ENCODE data around the gene SLIT3. TPM values are rescaled to one million over a fixed set of nuclear protein-coding genes. Genes with fewer than 3 reads are reported as not detected.
A peak's percentile ranks its signal among the peaks of the same experiment; 100 is the strongest.

SLIT3 gene
- polyA plus RNA-seq, 1 donor = 18.3 TPM

DNA sequence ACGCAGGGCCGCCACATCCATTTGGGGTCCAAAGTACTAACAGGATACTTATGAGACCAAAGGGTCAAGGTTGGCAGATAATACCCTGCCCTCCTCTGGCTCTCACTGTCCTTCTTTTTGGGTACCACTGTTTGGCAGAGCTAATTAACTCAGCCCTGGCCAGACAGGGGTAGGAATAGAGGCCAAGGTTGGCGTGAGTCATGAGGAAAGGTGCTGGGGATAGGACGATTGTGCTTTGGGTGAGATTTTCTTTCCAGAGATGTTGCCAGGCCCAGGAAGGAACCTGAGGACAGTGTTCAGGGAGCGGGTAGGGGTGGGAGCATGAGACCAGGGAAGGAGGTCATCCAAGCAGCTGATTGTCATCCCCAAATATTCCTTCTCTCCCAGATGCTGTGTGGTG, 529.9 kb downstream of the SLIT3 start:
- no peak overlapping the region for H3K4me3 ChIP-seq (ENCODE audit: low read length)
- H3K9me3 ChIP-seq (ENCODE audit: control insufficient read depth, low read depth, low read length) = peaks cover 3% of the 10 kb centered on the region
- no peak overlapping the region for H3K27ac ChIP-seq (ENCODE audit: low read length)
- peaks cover 17% of the 10 kb centered on the region for H3K27me3 ChIP-seq (ENCODE audit: control insufficient read depth, insufficient read depth, low read length)
- WGBS (ENCODE audit: insufficient coverage, low lambda C conversion rate) = no CpG with 5 or more reads among the region's 5 CpGs
- no peak for DNase-seq
- H3K36me3 ChIP-seq (ENCODE audit: control insufficient read depth, insufficient read depth, low read length) = no peaks in the 10 kb centered on the region
- H3K4me1 ChIP-seq (ENCODE audit: control insufficient read depth, insufficient read depth, low read length) = no peaks in the 10 kb centered on the region

DNA sequence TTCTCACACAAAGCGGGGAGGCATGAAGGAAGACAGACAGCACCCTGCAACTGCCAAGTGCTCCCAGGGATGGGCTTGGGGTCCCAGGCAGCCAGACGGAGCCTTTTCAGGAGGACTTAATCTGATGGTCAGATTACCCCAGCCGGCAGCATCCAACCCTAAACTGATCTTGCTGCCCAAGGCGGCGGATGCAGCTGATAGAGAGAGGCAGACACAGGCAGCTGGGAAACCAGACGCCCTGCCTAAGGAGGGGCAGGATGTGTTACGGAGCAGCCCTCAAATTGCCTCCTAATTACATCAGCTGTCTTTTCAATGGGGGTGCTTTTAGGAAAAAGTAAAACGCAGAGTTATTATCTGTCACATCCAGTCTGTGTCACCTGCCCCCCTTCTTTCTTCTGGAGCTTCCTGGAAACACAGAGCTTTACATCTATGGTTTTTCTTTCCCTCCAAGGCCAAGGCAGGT, 530.9 kb downstream of the SLIT3 start:
- no peaks in the 10 kb centered on the region for H3K36me3 ChIP-seq (ENCODE audit: control insufficient read depth, insufficient read depth, low read length)
- H3K27me3 ChIP-seq (ENCODE audit: control insufficient read depth, insufficient read depth, low read length) = peaks cover 17% of the 10 kb centered on the region
- WGBS (ENCODE audit: insufficient coverage, low lambda C conversion rate) = no CpG with 5 or more reads among the region's 8 CpGs

DNA sequence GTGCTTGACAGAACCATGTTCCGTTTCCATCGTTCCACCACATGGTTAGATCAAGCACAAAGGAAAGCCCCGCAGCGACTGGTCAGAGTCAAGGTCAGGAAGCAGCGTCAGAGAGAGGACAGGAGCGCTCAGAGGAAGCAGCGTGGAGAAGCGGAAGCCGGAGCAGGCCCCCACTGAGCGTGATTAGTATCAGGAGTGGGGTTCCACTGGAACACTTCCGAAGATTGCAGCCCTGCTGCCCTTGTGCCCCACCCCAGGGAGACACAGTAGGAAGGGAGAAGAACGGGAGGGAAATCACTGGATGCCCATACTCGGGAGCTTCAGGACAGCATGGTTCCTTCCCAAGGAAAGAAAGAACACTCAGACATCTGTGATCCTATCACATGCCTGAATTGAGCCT, 532.8 kb downstream of the SLIT3 start:
- Histone ChIP-seq H3K27ac (ENCODE audit: low read length) (no peak overlapping the region), H3K4me1 (ENCODE audit: control insufficient read depth, insufficient read depth, low read length) (no peaks in the 10 kb centered on the region), H3K27me3 (ENCODE audit: control insufficient read depth, insufficient read depth, low read length) (peaks cover 17% of the 10 kb centered on the region), H3K9me3 (ENCODE audit: control insufficient read depth, low read depth, low read length) (peaks cover 3% of the 10 kb centered on the region), H3K36me3 (ENCODE audit: control insufficient read depth, insufficient read depth, low read length) (no peaks in the 10 kb centered on the region), H3K4me3 (ENCODE audit: low read length) (no peak overlapping the region)
- 100% methylated on average over 2 of the region's 13 CpGs for WGBS (ENCODE audit: insufficient coverage, low lambda C conversion rate)
- DNase-seq = no peak

More for the DNA sequence above, 530.9 kb downstream of the SLIT3 start:
- Histone ChIP-seq H3K27ac (ENCODE audit: low read length) (no peak overlapping the region), H3K4me1 (ENCODE audit: control insufficient read depth, insufficient read depth, low read length) (no peaks in the 10 kb centered on the region), H3K4me3 (ENCODE audit: low read length) (no peak overlapping the region), H3K9me3 (ENCODE audit: control insufficient read depth, low read depth, low read length) (peaks cover 3% of the 10 kb centered on the region)
- DNase-seq = no peak

DNA sequence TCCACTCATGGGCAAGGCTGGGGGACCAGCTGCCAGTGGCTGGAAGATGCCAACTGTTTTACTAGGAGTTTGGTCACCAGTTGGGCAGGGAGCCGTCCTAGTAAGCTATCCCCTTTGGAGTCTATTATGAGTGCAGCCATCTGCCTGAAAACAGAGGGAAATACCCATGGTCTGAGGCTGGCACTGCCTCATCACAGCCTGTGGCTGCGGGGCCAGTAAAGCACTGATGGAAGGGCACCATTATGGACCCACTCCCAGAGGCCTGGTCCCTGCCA, 534.6 kb downstream of the SLIT3 start:
- Histone ChIP-seq H3K4me1 (ENCODE audit: control insufficient read depth, insufficient read depth, low read length) (no peaks in the 10 kb centered on the region), H3K9me3 (ENCODE audit: control insufficient read depth, low read depth, low read length) (peaks cover 3% of the 10 kb centered on the region), H3K27me3 (ENCODE audit: control insufficient read depth, insufficient read depth, low read length) (peaks cover 14% of the 10 kb centered on the region), H3K36me3 (ENCODE audit: control insufficient read depth, insufficient read depth, low read length) (no peaks in the 10 kb centered on the region), H3K27ac (ENCODE audit: low read length) (no peak overlapping the region), H3K4me3 (ENCODE audit: low read length) (no peak overlapping the region)
- no CpG with 5 or more reads among the region's 2 CpGs for WGBS (ENCODE audit: insufficient coverage, low lambda C conversion rate)
- DNase-seq = no peak

DNA sequence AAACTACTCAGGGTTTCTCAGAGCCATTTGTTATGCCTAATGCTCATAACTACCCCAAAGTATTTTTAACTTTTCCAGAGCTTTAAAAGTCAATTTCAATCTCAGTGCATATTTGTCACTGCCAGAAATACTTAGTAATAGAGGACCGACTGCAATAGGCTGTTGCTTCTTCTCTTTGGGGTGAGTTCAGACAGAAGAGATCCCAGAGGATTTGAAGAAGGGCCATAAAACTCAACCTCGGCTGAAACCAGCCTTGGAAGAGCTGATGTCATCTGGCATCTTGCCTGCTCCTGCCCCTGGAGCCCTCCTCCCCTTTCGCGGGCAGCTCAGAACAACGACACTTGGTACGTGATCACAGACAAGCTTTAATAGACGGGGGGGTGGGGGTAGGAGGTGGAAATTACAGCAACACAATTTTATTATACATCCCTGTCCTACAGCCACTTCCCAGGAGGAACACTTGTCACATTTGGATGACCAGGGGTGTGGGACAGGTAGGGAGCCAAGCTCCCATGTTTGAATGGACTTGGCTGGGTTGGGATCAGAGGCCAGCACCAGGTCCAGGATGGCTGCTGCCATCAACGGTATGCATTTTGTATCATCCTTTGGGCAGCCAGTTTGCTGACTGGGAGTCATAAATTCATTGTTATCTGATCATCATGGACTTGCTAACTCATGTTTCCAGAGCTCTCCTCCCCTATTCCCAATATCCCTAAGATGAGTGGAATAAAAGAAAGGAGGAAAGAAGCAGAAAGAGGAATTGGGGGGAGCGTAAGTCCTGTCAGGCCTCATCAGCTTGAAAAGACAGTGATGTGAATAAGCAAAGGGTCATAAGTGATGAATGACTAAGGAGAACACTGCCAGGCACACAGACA, 535.2 kb downstream of the SLIT3 start:
- DNase-seq = peak in 1 of 2 donors; percentile 13
- WGBS (ENCODE audit: insufficient coverage, low lambda C conversion rate) = 100% methylated on average over 1 of the region's 9 CpGs

DNA sequence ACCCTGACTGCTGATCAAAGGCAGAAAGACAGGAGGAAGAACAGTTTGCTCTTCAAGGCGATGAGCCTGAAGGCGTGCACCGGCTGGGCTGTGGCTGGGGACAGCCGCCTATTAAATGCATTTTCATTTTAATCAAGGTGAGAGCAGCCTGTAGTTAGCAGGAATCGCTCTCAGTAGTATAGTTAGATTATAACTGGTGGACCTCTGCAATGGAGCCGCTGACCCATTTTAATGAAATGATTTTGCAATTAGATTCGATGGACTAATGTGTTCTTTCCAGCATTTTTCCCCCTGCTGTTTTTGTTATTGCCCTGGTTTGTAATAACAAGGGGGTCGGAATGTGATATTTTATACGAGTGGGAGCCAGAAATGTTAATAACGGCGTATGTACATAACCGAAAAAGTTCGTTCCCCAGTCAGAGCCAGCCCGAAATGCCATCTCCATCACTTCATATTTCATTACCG, 535.8 kb downstream of the SLIT3 start:
- peaks cover 12% of the 10 kb centered on the region for H3K27me3 ChIP-seq (ENCODE audit: control insufficient read depth, insufficient read depth, low read length)
- DNase-seq = no peak
- no peak overlapping the region for H3K4me3 ChIP-seq (ENCODE audit: low read length)
- peaks cover 3% of the 10 kb centered on the region for H3K9me3 ChIP-seq (ENCODE audit: control insufficient read depth, low read depth, low read length)
- H3K36me3 ChIP-seq (ENCODE audit: control insufficient read depth, insufficient read depth, low read length) = no peaks in the 10 kb centered on the region
- no peaks in the 10 kb centered on the region for H3K4me1 ChIP-seq (ENCODE audit: control insufficient read depth, insufficient read depth, low read length)
- WGBS (ENCODE audit: insufficient coverage, low lambda C conversion rate) = 95% methylated on average over 4 of the region's 15 CpGs
- H3K27ac ChIP-seq (ENCODE audit: low read length) = no peak overlapping the region

More for the DNA sequence above, 535.2 kb downstream of the SLIT3 start:
- no peak overlapping the region for H3K4me3 ChIP-seq (ENCODE audit: low read length)
- H3K27ac ChIP-seq (ENCODE audit: low read length) = no peak overlapping the region
- H3K9me3 ChIP-seq (ENCODE audit: control insufficient read depth, low read depth, low read length) = peaks cover 3% of the 10 kb centered on the region
- peaks cover 12% of the 10 kb centered on the region for H3K27me3 ChIP-seq (ENCODE audit: control insufficient read depth, insufficient read depth, low read length)
- no peaks in the 10 kb centered on the region for H3K36me3 ChIP-seq (ENCODE audit: control insufficient read depth, insufficient read depth, low read length)
- H3K4me1 ChIP-seq (ENCODE audit: control insufficient read depth, insufficient read depth, low read length) = no peaks in the 10 kb centered on the region

DNA sequence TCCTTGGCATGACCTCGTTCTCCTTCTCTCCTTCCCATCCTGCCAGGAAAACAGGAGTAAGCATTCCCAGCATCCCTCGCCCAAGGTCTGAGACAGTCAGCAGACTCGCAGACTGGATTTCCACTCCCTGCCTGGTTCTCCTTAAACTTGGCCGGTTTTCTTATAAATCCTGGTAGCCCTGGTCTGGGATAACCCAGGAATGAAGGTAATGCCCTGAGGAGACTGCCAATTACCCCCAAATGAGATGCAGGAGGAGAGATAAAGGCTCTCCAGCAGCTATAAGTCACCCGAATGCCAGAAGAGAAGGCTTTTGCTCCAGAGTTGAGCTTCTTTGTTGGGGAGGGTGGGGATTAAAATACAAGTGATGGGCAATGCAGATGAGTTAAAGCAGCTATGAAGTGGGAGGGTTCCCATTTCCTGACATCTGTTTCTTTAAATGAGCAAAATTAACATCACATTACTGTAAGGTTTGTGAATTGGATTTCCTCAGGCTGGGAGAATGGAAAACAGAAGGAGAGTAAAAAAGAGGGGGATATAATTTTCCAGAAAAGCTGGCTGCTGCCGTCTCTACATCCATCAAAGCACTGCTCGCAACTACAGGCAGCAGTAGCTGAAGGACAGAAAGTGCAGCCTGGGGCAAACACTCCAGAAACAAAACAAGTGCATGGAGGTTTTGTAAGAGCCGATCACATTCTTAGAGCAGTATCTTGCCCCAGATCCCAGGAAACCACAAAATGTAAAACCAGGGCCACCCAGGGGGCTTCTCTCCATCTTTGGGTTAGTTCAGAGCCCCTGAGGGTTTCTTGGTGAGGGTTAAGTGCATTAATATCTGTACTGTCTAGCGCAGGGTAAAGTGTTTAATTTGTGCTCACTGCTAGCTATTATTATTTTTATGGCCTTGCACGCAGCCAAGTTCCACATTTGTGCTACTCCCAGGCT, 544.2 kb downstream of the SLIT3 start:
- no peak overlapping the region for H3K27ac ChIP-seq (ENCODE audit: low read length)
- H3K9me3 ChIP-seq (ENCODE audit: control insufficient read depth, low read depth, low read length) = no peaks in the 10 kb centered on the region
- H3K27me3 ChIP-seq (ENCODE audit: control insufficient read depth, insufficient read depth, low read length) = peaks cover 4% of the 10 kb centered on the region
- no peaks in the 10 kb centered on the region for H3K4me1 ChIP-seq (ENCODE audit: control insufficient read depth, insufficient read depth, low read length)
- no peak for DNase-seq
- H3K36me3 ChIP-seq (ENCODE audit: control insufficient read depth, insufficient read depth, low read length) = no peaks in the 10 kb centered on the region
- WGBS (ENCODE audit: insufficient coverage, low lambda C conversion rate) = no CpG with 5 or more reads among the region's 10 CpGs
- H3K4me3 ChIP-seq (ENCODE audit: low read length) = no peak overlapping the region

DNA sequence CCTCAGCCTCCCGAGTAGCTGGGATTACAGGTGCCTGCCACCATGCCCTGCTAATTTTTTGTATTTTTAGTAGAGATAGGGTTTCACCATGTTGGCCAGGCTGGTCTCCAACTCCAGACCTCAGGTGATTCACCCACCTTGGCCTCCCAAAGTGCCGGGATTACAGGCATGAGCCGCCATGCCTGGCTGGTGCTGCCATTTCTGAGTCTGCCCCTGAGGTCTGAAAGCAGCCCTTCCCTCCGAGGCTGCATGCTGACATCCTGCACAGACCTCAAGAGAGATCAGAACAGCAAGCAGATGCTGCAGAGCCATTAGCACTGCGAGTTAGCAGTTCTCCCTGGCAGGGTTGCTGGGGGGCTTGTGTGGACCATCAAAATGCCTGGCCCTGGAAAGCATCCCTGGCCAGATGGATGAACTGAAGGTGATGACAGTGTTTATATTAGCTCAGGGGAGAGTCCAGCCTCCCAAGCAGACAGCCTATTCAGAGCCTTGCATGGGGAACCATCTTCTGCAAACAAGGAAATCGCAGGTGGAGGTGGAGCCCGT, 545.3 kb downstream of the SLIT3 start:
- Histone ChIP-seq H3K4me1 (ENCODE audit: control insufficient read depth, insufficient read depth, low read length) (no peaks in the 10 kb centered on the region), H3K36me3 (ENCODE audit: control insufficient read depth, insufficient read depth, low read length) (no peaks in the 10 kb centered on the region), H3K9me3 (ENCODE audit: control insufficient read depth, low read depth, low read length) (no peaks in the 10 kb centered on the region), H3K27ac (ENCODE audit: low read length) (no peak overlapping the region), H3K27me3 (ENCODE audit: control insufficient read depth, insufficient read depth, low read length) (peaks cover 4% of the 10 kb centered on the region), H3K4me3 (ENCODE audit: low read length) (no peak overlapping the region)
- DNase-seq = no peak
- no CpG with 5 or more reads among the region's 7 CpGs for WGBS (ENCODE audit: insufficient coverage, low lambda C conversion rate)

DNA sequence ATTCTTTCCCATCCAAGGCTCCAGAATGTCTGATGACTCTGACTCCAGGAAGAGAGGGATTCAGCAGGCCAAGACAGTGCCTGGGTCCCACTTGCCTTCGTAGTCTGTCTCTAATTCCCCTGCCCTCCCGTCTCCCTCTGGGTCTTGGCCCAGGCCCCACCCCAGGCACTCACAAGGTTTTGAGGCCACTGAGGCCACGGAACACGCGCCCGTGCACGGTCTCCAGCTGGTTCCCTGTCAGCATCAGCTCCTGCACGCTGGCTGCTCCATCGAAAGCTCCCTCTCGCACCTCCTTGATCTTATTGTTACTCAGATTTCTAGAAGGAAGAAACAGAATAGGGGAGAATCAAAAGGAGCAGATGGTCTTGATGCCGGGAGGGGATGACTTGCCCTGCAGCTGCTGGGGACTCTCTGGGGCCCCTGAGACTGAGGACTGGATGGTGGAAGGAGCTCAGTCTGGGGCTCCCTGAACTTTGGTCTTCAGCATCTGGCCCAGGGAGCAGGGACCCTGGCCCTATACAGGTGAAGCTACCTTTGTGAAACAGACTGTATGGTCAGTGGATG, 547.2 kb downstream of the SLIT3 start:
- no peaks in the 10 kb centered on the region for H3K9me3 ChIP-seq (ENCODE audit: control insufficient read depth, low read depth, low read length)
- no peak for DNase-seq
- H3K36me3 ChIP-seq (ENCODE audit: control insufficient read depth, insufficient read depth, low read length) = no peaks in the 10 kb centered on the region
- no peak overlapping the region for H3K27ac ChIP-seq (ENCODE audit: low read length)
- no peak overlapping the region for H3K4me3 ChIP-seq (ENCODE audit: low read length)
- H3K27me3 ChIP-seq (ENCODE audit: control insufficient read depth, insufficient read depth, low read length) = peaks cover 4% of the 10 kb centered on the region
- H3K4me1 ChIP-seq (ENCODE audit: control insufficient read depth, insufficient read depth, low read length) = no peaks in the 10 kb centered on the region
- 33% methylated on average over 1 of the region's 11 CpGs for WGBS (ENCODE audit: insufficient coverage, low lambda C conversion rate)

Data from large intestine (tissue), 3 donors.